Pons (tissue), 1 donor: ENCODE results near the gene PITPNC1.
"Not testable (repeated sequence)": the region's sequence is repeated elsewhere in the genome, so short reads cannot be mapped to it uniquely, and the experiment has no call there.

Experiments
- DNase-seq: peaks from one replicate; pipeline ENCODE4 v3.0.0-alpha.2; 2016; ENCODE audit warnings: low spot score

PITPNC1 gene

DNA sequence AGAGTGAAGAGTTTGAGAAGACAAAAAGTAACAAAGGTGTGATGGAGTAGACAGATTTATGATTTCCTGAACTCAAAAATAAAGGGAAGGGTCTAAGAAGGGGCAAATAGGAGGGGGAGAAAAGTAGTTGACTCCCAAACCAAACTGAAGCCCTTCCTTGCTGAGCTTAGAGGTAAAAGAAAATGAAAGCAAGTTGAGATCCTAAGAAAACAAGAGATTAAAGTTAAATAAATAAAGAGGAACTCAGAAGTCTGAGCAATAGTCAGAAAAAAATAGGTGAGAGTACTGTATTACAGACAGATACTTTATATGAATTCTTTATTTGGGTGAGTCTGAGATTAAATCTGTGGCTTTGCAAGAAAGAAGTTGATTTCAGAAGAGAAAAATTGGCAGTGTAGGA lies 7.4 kb upstream of the PITPNC1 start:
- no peak for DNase-seq

DNA sequence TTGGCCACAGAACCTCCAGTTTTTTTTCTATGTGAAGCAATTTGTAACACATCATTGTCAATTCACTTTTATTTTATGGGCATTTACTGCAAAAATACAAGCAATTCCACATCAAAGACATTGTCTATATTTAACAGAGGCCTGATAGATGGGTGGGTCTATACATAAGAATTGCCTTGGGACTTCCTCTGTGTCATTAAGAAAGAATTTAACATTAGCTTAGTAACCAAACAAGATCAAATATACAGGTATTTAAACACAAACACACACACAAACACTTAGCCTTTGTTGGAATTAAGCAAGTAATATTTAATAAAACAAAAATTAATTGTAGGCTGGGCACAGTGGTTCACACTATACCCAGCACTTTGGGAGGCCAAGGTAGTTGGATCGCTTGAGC lies 4.3 kb upstream of the PITPNC1 start:
- DNase-seq: no peak

- peak; percentile 80 for DNase-seq
Observed at GRCh38 chr17:67374329-67375053, 2.6 kb upstream of the PITPNC1 start.

DNA sequence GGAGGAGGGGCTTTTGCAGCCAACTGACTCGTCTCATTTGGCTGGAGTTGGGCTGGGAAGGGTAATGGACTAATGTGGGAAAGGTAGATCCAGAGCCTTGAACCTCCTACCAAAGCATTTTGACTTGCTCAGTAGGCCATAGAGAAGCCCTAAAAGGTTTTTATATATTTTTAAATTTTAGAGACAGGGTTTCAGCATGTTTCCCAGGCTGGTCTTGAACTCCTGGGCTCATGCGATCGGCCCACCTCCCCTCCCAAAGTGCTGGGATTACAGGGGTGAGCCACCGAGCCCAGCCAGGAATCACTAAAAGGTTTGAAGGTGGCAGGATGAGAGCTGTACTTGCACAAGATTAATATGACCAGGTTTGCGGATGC lies 2.0 kb upstream of the PITPNC1 start:
- DNase-seq: no peak

DNA sequence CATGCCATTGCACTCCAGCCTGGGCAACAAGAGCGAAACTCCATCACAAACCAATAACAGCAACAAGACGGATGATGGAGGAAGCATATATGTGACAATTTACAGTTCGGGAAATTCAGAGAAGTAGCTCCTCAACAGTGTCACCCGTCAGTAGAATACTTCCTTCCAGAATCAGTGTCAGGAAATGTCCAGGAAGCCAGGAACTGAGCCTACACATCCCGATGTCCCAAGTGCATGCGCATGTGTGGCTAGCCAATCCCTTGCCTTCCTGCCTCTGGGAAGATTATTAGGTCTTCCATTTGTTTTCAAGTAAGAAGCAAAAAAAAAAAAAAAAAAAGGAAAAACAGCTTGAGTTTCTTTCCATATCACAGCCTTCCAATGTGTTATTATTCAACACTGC lies 1.4 kb upstream of the PITPNC1 start:
- DNase-seq: no peak

DNA sequence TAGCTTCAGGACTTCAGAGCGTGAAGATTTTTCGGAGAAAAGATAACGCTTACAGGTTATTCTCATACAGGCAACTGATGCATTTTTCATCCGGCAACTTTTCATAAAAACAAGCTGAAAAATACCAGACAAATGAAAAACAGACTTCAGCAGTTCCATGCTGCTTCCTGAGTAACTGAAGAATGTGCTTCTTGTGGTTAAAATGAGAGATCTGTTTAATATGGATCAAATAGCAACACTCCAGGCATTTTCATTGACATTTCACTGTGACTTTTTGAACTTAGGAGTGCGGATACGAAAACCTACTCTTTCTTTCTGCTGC lies 705 bp upstream of the PITPNC1 start:
- no peak for DNase-seq

DNA sequence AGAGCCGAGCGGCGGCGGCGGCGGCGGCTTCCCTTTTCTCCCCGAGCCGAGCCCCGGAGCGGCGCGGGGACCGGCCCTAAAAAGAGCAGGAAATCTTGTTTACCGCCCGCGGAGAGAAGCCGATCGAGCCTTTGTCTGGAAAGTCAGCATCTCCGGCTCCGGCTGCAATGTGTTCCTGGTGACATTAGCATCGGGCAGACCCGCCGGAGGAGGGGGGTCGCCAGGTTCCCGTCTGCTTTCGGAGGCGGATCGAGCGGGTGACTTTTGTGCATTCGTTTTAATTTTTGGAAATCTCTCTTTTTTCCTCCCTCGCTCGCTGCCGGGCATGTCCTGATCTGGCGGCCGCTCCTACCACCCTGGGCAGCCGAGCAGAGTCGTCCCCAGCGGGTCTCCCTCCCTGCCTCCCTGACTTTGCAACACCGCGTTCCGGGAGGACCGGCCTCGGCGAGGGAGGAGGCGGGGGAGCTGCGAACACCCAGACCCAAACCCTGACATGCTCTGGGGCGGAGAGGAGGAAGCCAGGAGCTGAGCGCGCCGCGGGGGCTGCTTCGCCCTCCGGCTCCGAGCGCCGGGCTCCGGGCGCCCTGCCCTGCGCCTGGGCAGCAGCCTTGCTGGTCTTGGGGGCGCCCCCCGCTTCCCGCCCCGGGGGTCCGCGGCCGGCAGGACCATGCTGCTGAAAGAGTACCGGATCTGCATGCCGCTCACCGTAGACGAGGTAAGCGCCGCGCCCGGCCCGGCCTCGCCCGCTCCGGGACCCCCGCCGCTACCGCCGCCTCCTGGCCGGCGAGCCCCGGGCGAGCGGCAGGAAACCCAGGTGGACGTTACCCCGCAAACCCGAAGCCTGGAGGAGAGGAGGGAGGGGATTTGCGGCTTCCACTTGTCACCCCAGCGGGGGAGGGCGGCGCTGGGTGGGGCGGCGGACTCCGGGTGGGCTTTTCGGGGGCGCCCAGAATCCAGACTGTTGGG lies 690 bp downstream of the PITPNC1 start:
- no peak for DNase-seq

DNA sequence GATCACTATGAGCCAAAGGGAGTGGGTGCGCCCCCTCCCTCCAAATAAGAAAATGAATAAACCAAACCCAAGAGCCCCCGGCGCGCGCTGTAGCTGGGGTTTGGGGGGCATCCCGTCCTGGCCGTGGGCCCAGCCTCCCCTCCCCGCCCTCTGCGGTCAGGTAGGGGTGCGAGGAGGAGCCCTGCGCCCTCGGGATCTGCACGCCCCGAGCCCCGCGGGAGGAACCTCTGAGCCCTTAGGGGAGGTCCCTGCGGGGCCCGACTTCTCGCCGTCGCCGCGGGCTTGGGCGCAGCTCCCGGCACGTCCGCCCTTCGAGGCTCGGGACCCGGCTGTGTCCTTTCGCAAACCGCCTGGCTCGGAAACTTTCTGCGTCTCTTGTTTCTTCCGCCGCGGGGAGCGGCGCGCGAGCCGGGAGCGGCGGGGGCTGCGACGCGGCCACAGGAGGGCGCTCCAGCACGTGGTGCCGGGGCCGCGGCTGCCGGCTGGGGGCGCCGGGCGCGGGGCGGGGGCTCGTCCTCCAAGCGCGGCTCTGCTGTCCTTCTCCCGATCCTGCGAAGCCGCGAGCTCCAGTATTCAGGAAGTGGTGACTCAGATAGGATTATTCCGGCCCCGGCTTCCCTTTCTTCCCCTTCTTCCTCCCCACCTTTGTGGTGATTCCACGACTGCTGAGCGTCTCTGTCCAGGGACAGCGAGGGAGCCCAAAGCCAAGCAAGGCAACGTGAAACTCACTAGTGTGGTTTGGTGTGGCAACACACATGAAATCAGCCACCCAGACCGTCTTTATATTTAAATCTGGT lies 1.6 kb downstream of the PITPNC1 start:
- DNase-seq: peak; percentile 32

DNA sequence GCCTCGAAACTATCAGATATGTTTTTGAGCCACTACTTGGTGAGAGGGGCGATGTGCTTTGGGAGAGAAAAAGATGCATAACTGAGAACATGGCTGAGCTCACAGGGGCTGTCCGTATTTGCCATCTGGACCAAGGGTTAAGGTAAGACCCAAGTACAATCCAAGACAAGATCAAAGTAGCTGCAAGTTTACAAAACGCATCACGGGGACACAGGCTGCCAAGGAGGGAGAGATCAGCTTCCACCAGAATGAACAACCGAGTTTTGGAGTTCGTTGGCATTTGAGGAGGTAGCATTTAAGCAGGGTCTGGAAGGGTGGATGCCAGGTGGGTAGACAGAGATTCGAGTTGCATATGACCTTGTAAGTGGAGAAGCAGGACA lies 2.2 kb downstream of the PITPNC1 start:
- no peak for DNase-seq

DNA sequence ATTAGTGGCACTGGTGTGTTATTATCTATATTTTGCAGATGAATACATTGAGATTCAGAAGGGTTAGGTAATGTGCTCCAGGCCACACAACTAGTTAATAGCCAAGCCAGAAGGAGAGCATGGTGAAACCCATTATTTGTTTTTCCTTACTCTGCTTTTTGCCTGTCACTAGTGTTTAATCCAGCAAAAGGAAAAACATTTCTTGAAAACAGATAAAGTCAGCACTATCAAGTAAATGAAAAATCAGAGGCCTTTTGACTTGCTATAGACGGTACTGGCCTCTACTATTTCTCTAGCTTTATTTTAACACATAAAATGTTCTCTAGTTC lies 4.8 kb downstream of the PITPNC1 start:
- no peak for DNase-seq

- no peak for DNase-seq
Observed at GRCh38 chr17:67385122-67385988, 8.3 kb downstream of the PITPNC1 start.

DNA sequence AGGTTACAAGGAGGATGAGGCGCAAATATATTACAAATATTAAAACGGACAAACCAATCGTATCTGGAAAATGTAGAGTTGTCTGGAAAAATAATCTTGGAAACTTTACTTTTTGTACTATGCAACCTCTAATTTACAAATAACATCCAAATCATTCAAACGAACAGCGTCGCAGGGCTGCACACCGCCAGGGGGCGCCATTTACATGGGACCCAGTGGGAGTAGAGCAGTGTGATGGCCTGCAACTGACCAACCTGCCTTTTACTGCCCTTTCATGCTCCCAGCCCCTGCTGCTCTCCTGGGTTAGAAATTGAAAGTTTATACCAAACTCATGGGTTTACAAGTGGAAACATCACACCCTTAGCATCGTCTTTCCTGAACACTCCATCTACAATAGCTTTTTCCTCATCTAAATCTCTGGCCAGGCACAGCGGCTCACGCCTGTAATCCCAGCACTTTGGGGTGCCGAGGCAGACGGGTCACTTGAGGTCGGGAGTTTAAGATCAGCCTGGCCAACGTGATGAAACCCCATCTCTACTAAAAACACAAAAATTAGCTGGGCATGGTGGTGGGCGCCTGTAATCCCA lies 10.0 kb downstream of the PITPNC1 start:
- DNase-seq: no peak

DNA sequence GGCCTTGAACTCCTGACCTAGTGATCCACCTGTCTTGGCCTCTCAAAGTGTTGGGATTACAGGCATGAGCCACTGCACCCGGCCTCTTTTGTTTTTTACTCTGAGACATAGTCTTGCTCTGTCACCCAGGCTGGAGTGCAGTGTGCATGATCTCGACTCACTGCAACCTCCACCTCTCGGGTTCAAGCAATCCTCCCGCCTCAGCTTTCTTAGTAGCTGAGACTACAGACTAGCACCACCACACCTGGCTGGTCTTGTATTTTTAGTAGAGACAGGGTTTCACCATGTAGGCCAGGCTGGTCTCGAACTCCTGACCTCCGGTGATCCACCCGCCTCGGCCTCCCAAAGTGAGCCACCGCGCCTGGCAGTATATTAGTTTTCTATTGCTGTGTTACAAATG lies 11.5 kb downstream of the PITPNC1 start:
- DNase-seq: not testable (repeated sequence)

GRCh38 chr17:67388986-67389385 lies 11.9 kb downstream of the PITPNC1 start:
- DNase-seq: no peak

GRCh38 chr17:67390006-67390645 lies 13.0 kb downstream of the PITPNC1 start:
- DNase-seq: no peak

- peak; percentile 75 for DNase-seq
Observed at GRCh38 chr17:67390646-67391361, 13.7 kb downstream of the PITPNC1 start.

- DNase-seq: no peak
Observed at GRCh38 chr17:67392111-67392510, 15.0 kb downstream of the PITPNC1 start.

GRCh38 chr17:67393809-67394397 lies 16.8 kb downstream of the PITPNC1 start:
- no peak for DNase-seq

DNA sequence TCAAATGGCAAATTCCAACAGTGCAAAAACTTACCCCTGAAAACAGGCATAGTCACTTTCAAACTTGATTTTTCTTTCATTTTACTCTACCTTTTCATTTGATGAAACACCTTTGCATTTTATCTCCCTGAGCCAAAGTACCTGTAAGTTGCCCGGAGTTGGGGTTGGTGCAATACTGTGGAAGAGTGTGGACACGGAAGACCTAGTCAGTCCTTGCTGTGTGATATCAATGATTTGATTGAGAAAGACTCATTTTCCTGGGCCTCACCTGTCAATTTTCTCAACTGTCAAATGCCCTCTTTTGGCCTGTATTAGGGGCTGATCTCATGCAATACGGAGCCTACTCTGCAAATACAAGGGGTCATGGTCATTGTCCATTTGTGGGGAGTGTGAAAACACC lies 22.6 kb downstream of the PITPNC1 start:
- no peak for DNase-seq

DNA sequence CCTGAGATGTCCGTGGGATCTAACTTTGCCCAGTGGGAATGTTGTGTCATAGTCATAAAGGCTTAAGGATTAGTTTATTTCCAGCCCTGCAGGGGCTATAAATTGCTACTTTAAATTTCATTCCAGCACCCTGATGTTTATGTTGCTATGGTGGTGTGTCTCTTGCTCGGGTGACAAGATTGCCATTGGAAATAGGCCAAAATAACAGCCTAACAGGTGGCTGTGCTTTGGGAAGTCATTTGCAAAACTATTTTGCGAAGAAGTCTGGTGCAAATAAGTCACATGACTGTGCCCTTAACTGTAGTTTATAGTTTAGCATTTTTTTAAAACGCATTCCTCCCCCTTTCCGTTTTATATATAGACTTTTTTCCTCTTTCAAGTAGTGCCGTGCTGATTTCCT lies 23.1 kb downstream of the PITPNC1 start:
- no peak for DNase-seq
